Loucy (cell line): Measurements from ENCODE around the gene MAST4.

Source experiments
- EZH2phosphoT487 ChIP-seq: fragments of 200-600 bp; IDR thresholded peaks from 2 replicates; pipeline ENCODE4 v1.6.1; 2018; ENCODE audit warnings: antibody characterized with exemption, mild to moderate bottlenecking, moderate library complexity, borderline replicate concordance
- TF ChIP-seq, protein P1 (sequence below): fragments of 200-600 bp; sonication (generic); conservative IDR thresholded peaks from 2 replicates; pipeline ENCODE4 v1.5.1; 2014; ENCODE audit warnings: mild to moderate bottlenecking, antibody characterized with exemption, low read length

DNA sequence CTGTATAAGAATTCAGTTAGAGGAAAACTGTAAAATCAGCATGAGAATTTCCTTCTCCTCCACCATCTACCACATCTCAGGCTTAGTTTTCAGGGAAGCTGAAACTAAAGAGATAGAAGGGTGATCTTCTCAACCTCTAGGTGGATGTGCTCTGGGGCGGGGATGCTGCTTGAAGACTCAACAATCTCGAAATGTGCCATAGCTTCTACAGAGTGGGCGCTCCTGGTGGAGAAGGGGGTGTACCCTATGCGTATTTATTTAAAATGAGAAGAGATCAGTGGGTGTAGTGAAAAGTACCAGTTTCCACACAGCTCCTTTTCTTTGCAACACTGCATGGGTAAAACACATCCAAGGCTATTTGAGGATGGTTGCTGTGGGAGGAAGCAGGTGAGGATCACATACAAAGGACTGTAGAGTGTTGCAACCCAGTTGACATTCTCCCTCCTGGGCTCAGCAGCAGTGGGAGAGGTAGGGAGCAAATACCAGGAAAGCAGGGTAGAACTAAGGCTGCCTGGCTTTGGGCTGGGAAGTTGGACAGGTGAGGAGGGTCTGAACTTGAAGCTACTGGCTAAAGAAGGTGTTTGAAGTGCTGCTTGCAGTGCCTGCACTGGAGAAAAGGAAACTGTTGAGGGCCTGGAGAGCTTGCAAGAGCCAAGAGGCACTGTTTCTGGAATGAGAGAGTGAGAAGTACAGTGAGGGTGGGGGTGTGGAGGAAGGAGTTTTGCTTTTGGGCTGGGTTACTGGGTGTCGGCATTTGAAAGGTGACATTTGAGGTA lies 73.1 kb downstream of the MAST4 start:
- TF ChIP-seq, protein P1, sequence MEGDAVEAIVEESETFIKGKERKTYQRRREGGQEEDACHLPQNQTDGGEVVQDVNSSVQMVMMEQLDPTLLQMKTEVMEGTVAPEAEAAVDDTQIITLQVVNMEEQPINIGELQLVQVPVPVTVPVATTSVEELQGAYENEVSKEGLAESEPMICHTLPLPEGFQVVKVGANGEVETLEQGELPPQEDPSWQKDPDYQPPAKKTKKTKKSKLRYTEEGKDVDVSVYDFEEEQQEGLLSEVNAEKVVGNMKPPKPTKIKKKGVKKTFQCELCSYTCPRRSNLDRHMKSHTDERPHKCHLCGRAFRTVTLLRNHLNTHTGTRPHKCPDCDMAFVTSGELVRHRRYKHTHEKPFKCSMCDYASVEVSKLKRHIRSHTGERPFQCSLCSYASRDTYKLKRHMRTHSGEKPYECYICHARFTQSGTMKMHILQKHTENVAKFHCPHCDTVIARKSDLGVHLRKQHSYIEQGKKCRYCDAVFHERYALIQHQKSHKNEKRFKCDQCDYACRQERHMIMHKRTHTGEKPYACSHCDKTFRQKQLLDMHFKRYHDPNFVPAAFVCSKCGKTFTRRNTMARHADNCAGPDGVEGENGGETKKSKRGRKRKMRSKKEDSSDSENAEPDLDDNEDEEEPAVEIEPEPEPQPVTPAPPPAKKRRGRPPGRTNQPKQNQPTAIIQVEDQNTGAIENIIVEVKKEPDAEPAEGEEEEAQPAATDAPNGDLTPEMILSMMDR: no peak
- TF ChIP-seq EZH2phosphoT487: no peak
